Measurements from ENCODE around the gene NPAS1.

The NPAS1 gene, protein sequence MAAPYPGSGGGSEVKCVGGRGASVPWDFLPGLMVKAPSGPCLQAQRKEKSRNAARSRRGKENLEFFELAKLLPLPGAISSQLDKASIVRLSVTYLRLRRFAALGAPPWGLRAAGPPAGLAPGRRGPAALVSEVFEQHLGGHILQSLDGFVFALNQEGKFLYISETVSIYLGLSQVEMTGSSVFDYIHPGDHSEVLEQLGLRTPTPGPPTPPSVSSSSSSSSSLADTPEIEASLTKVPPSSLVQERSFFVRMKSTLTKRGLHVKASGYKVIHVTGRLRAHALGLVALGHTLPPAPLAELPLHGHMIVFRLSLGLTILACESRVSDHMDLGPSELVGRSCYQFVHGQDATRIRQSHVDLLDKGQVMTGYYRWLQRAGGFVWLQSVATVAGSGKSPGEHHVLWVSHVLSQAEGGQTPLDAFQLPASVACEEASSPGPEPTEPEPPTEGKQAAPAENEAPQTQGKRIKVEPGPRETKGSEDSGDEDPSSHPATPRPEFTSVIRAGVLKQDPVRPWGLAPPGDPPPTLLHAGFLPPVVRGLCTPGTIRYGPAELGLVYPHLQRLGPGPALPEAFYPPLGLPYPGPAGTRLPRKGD

DNA sequence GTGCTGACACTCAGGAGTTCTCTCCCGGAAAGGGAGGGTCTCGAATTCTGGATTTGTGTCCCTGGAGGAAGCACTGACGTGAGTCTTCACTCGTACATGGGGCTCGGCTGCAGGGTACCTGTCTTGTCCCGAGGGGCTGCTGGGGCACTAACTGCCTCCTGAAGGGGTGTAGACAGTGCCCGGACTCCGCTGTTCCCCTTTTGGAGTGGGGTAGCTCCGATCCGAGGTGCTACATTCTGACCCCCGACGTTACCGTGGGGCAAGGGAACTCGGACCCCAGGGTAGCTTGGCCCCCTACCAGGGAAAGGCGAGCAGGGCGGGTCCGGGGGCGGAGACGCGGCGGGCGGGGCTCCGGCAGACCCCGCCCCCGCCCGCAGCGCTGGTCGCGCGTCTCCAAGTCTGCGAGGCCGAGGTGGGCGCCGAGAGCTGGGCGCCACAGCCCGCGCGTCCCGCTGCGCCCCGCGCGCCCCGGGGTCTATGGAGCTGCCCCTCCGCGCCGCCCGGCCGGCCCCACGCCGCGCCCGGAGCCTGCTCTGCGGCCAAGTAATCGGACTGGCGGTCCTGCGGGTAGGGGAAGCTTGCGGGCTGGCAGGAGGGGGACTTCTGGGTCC lies at the start of gene NPAS1:
Gene NPAS1 (plus strand): TSS at position 407 of the 611 bp plus-strand sequence. CDS start 1,211 bp downstream, outside the sequence.
- Histone ChIP-seq H3K36me3 (ENCODE audit: insufficient read depth, low read depth, low read length) (no peaks in the 10 kb centered on the region), H3K9me3 (ENCODE audit: insufficient read depth, low read depth, low read length) (no peaks in the 10 kb centered on the region), H3K4me3 (ENCODE audit: low read length) (peak within 1 kb of the TSS; percentile 62), H3K27me3 (ENCODE audit: insufficient read depth, low read length) (peaks cover 66% of the 10 kb centered on the region), H3K4me1 (ENCODE audit: insufficient read depth, low read length) (peaks cover 4% of the 10 kb centered on the region; the same call in 1 of the 2 replicates), H3K9ac (ENCODE audit: low read depth, low read length) (no peak within 1 kb of the TSS), H3K27ac (ENCODE audit: low read length) (no peak within 1 kb of the TSS)

DNA sequence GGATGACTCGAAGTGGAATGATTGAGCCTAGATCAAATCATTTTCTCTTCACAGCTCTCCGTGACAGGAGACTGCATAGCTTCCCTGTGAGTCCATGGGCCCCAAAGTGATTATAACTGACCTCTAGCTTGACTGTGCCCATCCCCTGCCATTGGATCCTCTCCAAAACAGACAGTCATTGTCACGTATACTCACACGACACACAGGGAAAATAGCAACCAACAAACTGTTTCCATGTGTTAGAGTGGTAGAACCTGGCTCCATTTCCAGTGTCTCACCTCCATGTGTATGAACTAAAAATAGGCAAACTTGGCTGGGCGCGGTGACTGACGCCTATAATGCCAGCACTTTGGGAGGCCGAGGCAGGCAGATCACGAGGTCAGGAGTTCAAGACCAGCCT lies 48.8 kb upstream of the NPAS1 start:
- Histone ChIP-seq H3K36me3 (ENCODE audit: insufficient read depth, low read depth, low read length) (0 out of 2 replicates have a peak, but pooled peaks cover 17% of the 10 kb centered on the region), H3K27ac (ENCODE audit: low read length) (no peak overlapping the region), H3K9me3 (ENCODE audit: insufficient read depth, low read depth, low read length) (no peaks in the 10 kb centered on the region), H3K4me1 (ENCODE audit: insufficient read depth, low read length) (peaks cover 6% of the 10 kb centered on the region), H3K9ac (ENCODE audit: low read depth, low read length) (no peak overlapping the region), H3K27me3 (ENCODE audit: insufficient read depth, low read length) (no peaks in the 10 kb centered on the region), H3K4me3 (ENCODE audit: low read length) (no peak overlapping the region)

DNA sequence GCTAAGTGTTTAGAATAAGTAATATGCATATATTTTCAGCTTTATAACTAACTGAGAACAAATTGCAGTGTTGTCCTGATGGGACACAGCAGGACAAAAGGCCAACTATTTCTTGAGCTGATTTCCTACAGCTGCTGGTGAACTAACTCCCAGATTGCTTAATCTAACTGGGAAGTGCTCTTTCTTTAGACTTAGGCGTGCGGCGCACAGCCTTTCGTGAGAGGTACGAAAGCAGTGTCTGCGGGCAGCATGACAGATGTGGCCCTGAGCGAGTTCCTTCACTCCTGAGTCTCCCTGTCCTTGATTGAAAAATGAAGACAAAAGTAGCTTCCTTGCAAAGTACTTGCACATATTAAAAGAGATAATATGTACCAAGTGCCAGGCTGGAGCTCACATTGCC lies 47.3 kb upstream of the NPAS1 start:
- Histone ChIP-seq H3K27ac (ENCODE audit: low read length) (no peak overlapping the region), H3K4me3 (ENCODE audit: low read length) (no peak overlapping the region), H3K9ac (ENCODE audit: low read depth, low read length) (no peak overlapping the region), H3K4me1 (ENCODE audit: insufficient read depth, low read length) (peaks cover 20% of the 10 kb centered on the region), H3K27me3 (ENCODE audit: insufficient read depth, low read length) (no peaks in the 10 kb centered on the region), H3K36me3 (ENCODE audit: insufficient read depth, low read depth, low read length) (0 out of 2 replicates have a peak, but pooled peaks cover 17% of the 10 kb centered on the region), H3K9me3 (ENCODE audit: insufficient read depth, low read depth, low read length) (no peaks in the 10 kb centered on the region)

DNA sequence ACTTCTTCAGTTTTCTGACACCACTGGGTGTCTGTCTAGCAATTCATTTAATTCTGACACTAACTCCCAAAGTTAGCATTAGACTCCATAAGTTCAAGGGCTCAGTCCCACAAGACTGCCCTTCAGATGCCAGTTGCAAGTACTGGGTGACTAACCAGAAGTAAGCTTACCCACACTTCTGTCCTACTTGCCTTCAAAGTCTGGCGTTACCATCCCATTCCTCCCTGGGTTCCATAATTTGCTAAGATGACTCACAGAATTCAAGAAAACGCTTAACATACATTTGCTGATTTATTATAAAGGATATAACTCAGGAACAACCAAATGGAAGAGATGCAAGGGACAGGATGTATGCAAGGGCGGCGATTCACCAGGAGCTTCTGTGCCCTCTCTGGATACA lies 45.5 kb upstream of the NPAS1 start:
- Histone ChIP-seq H3K36me3 (ENCODE audit: insufficient read depth, low read depth, low read length) (peaks cover 18% of the 10 kb centered on the region; the same call in 1 of the 2 replicates), H3K4me1 (ENCODE audit: insufficient read depth, low read length) (peaks cover 25% of the 10 kb centered on the region), H3K27me3 (ENCODE audit: insufficient read depth, low read length) (no peaks in the 10 kb centered on the region), H3K4me3 (ENCODE audit: low read length) (no peak overlapping the region), H3K9me3 (ENCODE audit: insufficient read depth, low read depth, low read length) (no peaks in the 10 kb centered on the region), H3K9ac (ENCODE audit: low read depth, low read length) (no peak overlapping the region), H3K27ac (ENCODE audit: low read length) (no peak overlapping the region)

DNA sequence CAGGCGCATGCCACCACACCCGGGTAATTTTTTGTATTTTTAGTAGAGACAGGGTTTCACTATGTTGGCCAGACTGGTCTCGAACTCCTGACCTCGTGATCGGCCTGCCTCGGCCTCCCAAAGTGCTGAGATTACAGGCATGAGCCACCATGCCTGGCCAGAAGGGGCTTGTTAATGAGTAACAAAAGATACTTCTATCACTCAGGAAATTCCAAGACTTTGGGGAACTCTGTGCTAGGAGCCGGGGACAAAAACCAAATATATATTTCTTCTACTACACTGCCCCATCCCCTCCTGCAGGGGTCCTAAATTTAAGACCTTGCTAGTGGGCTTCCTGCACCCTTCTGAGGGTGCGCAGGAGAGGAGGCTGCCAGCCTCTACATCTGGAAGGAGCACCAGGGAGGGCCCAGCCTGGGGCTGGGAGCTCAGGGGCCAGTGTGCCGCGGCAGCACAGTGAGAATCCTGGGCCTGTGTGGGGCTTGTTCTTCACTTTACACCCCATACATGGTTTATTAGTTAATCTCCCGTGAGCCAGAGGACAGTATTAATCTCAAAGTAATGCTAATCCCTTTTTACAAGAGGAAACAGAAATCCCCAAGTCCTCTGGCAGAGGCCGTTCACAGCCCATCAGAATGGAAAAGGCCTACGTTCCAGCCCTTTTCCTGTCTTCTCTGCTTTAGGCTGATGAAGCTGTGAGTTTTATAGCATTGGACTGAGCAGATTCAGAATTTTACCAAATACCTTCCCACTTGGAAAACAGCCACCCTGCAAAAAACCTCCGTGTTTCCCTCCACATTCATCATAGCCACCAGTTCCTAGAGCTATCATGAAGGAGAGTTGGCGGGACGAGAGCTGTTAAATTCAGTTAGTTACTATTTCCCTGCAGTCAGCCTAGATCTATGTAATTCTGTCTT lies 44.4 kb upstream of the NPAS1 start:
- H3K4me1 ChIP-seq (ENCODE audit: insufficient read depth, low read length), result peaks cover 30% of the 10 kb centered on the region
- H3K27ac ChIP-seq (ENCODE audit: low read length), result no peak overlapping the region

DNA sequence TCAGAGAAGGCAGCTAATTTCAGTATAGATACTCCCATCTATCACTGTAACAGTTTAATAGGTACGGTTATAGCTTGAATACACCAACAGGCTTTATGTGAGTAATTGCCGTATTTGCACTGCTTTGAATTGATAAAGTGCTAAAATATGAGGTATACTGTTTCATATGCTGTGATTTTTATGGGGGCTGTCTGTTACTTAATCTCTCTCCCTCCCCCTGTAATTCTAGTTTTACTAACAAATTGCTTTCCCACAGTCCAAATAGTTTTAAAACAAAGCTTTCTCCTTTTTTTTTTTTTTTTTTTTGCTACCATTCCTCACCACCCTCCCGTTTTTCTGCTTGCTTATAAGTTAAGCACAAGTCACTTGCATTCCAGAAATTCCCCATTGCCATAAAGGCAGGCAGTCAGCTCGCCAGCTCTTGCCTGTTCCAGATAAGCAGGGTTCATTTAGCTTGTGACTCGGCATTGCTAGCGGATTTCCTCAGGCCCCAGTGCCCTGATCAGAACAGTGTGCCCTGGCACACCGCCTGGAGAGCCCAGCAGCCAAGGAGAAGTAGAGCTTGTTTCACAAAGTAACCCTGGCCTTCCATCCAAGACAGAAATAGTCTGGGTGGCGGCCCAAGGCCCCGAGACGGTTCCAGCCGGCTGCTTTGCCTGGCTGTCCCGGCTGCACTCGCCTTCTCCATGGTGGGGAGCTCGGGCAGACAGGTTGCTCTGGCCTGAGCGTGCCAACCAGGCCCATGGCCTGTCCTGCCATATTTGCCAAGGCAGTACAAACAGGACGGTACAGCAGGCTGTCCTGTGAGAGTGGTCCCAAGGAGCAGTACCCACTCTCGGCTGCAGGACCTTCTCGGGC lies 43.5 kb upstream of the NPAS1 start:
- Histone ChIP-seq H3K27me3 (ENCODE audit: insufficient read depth, low read length) (no peaks in the 10 kb centered on the region), H3K27ac (ENCODE audit: low read length) (peak overlapping the region; percentile 60), H3K9ac (ENCODE audit: low read depth, low read length) (peak overlapping the region; percentile 10), H3K36me3 (ENCODE audit: insufficient read depth, low read depth, low read length) (peaks cover 5% of the 10 kb centered on the region; the same call in 1 of the 2 replicates), H3K4me1 (ENCODE audit: insufficient read depth, low read length) (peaks cover 30% of the 10 kb centered on the region), H3K9me3 (ENCODE audit: insufficient read depth, low read depth, low read length) (no peaks in the 10 kb centered on the region), H3K4me3 (ENCODE audit: low read length) (no peak overlapping the region)

More for the DNA sequence above, 44.4 kb upstream of the NPAS1 start:
- Histone ChIP-seq H3K9me3 (ENCODE audit: insufficient read depth, low read depth, low read length) (no peaks in the 10 kb centered on the region), H3K9ac (ENCODE audit: low read depth, low read length) (peak overlapping the region; percentile 10), H3K4me3 (ENCODE audit: low read length) (no peak overlapping the region), H3K27me3 (ENCODE audit: insufficient read depth, low read length) (no peaks in the 10 kb centered on the region), H3K36me3 (ENCODE audit: insufficient read depth, low read depth, low read length) (peaks cover 7% of the 10 kb centered on the region; the same call in 1 of the 2 replicates)

DNA sequence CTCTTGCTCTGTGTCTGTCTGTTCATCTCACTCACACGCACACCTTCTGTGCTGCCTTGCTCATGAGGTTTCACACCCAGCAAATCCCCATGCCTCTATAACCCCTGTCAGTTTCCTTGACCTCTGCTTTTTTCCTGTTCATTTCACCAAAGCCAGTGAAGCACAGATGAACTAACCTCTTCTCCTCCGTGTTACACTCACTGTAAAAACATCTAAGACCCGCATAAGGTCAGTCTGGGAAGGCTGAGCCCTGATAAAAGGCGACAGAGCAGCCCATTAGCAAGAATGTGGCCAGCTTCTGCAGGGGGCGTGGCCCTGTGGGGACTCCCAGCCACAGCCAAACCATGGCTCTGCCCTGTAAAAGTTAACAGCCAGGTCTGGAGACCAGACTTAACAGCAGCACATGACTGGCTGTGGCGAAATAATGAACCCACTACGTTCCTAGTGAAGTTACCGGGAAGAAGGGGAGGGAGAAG lies 42.8 kb upstream of the NPAS1 start:
- H3K9me3 ChIP-seq (ENCODE audit: insufficient read depth, low read depth, low read length), result no peaks in the 10 kb centered on the region
- no peaks in the 10 kb centered on the region for H3K27me3 ChIP-seq (ENCODE audit: insufficient read depth, low read length)
- peak overlapping the region; percentile 60 for H3K27ac ChIP-seq (ENCODE audit: low read length)
- peak overlapping the region; percentile 10; the same call in 1 of the 2 replicates for H3K9ac ChIP-seq (ENCODE audit: low read depth, low read length)
- peaks cover 5% of the 10 kb centered on the region; the same call in 1 of the 2 replicates for H3K36me3 ChIP-seq (ENCODE audit: insufficient read depth, low read depth, low read length)
- H3K4me1 ChIP-seq (ENCODE audit: insufficient read depth, low read length), result peaks cover 30% of the 10 kb centered on the region
- H3K4me3 ChIP-seq (ENCODE audit: low read length), result no peak overlapping the region

DNA sequence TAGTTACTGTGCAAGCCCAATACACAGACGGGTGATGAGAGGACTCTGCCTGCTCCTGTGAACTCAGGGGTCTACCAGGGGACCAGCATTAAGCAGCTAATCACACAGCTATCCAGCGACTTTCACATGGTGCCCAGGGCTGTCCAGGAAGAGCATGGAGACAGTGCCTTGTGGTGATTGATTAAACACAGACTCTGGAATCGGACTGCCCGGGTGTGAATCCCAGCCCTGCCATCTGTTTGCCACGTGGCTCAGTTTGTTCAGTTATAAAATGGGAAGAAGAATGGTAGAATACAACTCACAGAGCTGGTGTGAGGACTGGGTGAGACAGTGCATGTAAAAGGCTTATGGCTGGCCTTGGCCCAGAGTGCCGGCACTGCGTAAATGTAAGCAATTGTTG lies 42.1 kb upstream of the NPAS1 start:
- Histone ChIP-seq H3K27ac (ENCODE audit: low read length) (no peak overlapping the region), H3K36me3 (ENCODE audit: insufficient read depth, low read depth, low read length) (peaks cover 5% of the 10 kb centered on the region; the same call in 1 of the 2 replicates), H3K27me3 (ENCODE audit: insufficient read depth, low read length) (no peaks in the 10 kb centered on the region), H3K4me1 (ENCODE audit: insufficient read depth, low read length) (peaks cover 30% of the 10 kb centered on the region), H3K4me3 (ENCODE audit: low read length) (no peak overlapping the region), H3K9me3 (ENCODE audit: insufficient read depth, low read depth, low read length) (no peaks in the 10 kb centered on the region), H3K9ac (ENCODE audit: low read depth, low read length) (peak overlapping the region; percentile 7; the same call in 1 of the 2 replicates)

DNA sequence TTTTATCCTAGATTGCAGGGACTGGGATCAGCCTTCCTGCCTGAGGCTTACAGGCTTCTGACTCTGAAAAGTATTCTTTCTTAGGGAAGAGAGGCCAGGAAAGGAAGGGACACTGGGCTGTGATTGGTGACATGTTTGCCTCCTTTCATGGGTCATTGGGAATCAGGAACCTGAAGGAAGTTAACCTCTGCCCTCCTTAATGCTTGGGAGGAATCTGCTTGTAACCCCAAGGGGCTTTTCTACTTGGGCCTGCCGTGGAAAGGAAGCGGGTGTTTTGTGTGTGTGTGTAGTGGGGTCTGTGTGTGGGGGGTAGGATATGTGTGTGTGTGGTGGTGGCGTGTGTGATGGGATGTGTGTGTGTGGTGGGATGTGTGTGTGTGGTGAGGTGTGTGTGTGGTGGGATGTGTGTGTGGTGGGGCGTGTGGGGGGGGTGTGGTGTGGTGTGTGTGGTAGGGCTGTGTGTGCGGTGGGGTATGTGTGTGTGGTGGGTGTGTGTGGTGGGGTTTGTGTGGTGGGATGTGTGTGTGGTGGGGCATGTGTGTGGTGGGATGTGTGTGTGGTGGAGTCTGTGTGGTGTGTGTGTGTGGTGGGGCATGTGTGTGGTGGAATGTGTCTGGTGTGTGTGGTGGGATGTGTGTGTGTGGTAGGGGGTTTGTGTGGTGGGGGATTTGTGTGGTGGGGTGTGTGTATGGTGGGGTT lies 41.3 kb upstream of the NPAS1 start:
- Histone ChIP-seq H3K9me3 (ENCODE audit: insufficient read depth, low read depth, low read length) (no peaks in the 10 kb centered on the region), H3K9ac (ENCODE audit: low read depth, low read length) (0 out of 2 replicates have a peak overlapping the region, but pooled peaks have one; percentile 7), H3K27me3 (ENCODE audit: insufficient read depth, low read length) (no peaks in the 10 kb centered on the region), H3K4me3 (ENCODE audit: low read length) (no peak overlapping the region), H3K36me3 (ENCODE audit: insufficient read depth, low read depth, low read length) (peaks cover 5% of the 10 kb centered on the region; the same call in 1 of the 2 replicates), H3K27ac (ENCODE audit: low read length) (no peak overlapping the region), H3K4me1 (ENCODE audit: insufficient read depth, low read length) (peaks cover 30% of the 10 kb centered on the region)

Data from iPS-20b (cell line).